ENCODE data around the gene RANBP9. TPM values are rescaled to one million over a fixed set of nuclear protein-coding genes. Genes with fewer than 3 reads are reported as not detected.

RANBP9 gene
- total and polyA plus RNA-seq, 2 of the 13 experiments (the other 11 are each of a cell fraction or from before 2014, with no cell fraction given), result 26.6 to 30.6 TPM

DNA sequence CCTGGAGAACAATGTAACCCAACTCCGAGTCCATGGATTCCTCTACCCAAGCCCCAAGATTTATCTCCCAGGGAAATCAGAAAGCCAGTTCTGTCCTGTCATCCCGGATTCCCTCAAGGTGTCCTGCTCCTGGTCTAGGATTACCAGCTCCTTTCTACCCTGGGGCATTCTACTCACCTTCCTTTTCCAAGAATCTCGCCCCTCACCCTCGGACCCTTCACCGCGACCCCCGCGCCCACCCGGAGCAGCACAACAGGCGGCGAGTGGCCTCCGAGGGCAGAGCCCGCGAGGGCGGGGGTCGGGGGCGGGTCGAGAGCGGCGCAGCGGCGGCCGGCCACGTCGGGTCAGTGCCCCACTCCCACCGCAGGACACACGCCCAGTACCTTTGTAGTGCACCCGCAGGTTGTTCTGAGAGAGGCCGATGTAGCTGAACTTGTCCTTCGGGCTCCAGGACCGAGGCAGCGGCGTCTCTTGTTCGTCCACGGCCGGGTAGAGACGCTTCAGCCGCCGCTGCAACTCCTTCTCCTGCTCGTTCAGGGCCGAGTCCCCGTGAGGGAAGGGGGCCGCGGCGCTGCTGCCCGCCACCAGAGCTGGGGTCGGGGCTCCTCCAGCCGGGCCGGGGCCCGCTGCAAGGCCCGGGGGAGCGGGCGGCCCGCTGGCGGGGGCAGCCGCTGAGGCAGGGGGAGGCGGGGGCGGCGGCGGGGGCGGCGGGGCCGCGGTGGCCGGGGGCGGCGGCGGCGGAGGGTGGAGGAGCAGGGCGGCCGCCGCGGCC is 897 bp downstream of the RANBP9 start (continued):
- TF ChIP-seq, protein P1, sequence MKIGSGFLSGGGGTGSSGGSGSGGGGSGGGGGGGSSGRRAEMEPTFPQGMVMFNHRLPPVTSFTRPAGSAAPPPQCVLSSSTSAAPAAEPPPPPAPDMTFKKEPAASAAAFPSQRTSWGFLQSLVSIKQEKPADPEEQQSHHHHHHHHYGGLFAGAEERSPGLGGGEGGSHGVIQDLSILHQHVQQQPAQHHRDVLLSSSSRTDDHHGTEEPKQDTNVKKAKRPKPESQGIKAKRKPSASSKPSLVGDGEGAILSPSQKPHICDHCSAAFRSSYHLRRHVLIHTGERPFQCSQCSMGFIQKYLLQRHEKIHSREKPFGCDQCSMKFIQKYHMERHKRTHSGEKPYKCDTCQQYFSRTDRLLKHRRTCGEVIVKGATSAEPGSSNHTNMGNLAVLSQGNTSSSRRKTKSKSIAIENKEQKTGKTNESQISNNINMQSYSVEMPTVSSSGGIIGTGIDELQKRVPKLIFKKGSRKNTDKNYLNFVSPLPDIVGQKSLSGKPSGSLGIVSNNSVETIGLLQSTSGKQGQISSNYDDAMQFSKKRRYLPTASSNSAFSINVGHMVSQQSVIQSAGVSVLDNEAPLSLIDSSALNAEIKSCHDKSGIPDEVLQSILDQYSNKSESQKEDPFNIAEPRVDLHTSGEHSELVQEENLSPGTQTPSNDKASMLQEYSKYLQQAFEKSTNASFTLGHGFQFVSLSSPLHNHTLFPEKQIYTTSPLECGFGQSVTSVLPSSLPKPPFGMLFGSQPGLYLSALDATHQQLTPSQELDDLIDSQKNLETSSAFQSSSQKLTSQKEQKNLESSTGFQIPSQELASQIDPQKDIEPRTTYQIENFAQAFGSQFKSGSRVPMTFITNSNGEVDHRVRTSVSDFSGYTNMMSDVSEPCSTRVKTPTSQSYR (CRISPR knock-in tag; IDR thresholded peaks at IDR 0.05; ENCODE audit: borderline replicate concordance), result 0 out of 2 replicates have a peak, but pooled peaks have one; percentile 29
- TF ChIP-seq GPN1 (CRISPR knock-in tag; IDR thresholded peaks at IDR 0.05; ENCODE audit: borderline replicate concordance) (no peak), EED (CRISPR knock-in tag; IDR thresholded peaks at IDR 0.05) (peak; percentile 21; the same call in 1 of the 2 replicates), TARDBP (CRISPR knock-in tag; IDR thresholded peaks at IDR 0.05) (peak; percentile 37; the same call in 1 of the 2 replicates), ZNF501 (CRISPR knock-in tag; IDR thresholded peaks at IDR 0.05) (peak; percentile 78), STAG1 (CRISPR knock-in tag; IDR thresholded peaks at IDR 0.05) (no peak; the same call in 1 of the 2 replicates), SOX6 (IDR thresholded peaks at IDR 0.05) (no peak), SOX6 (CRISPR knock-in tag; IDR thresholded peaks at IDR 0.05) (no peak), ASH2L (IDR thresholded peaks at IDR 0.05; ENCODE audit: insufficient read length, low read depth, low read length) (peak; percentile 82), TAF1 (CRISPR knock-in tag; IDR thresholded peaks at IDR 0.05) (peak; percentile 77)
- TF ChIP-seq, protein P2, sequence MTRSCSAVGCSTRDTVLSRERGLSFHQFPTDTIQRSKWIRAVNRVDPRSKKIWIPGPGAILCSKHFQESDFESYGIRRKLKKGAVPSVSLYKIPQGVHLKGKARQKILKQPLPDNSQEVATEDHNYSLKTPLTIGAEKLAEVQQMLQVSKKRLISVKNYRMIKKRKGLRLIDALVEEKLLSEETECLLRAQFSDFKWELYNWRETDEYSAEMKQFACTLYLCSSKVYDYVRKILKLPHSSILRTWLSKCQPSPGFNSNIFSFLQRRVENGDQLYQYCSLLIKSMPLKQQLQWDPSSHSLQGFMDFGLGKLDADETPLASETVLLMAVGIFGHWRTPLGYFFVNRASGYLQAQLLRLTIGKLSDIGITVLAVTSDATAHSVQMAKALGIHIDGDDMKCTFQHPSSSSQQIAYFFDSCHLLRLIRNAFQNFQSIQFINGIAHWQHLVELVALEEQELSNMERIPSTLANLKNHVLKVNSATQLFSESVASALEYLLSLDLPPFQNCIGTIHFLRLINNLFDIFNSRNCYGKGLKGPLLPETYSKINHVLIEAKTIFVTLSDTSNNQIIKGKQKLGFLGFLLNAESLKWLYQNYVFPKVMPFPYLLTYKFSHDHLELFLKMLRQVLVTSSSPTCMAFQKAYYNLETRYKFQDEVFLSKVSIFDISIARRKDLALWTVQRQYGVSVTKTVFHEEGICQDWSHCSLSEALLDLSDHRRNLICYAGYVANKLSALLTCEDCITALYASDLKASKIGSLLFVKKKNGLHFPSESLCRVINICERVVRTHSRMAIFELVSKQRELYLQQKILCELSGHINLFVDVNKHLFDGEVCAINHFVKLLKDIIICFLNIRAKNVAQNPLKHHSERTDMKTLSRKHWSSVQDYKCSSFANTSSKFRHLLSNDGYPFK (CRISPR knock-in tag; IDR thresholded peaks at IDR 0.05; ENCODE audit: borderline replicate concordance), result no peak
- TF ChIP-seq, protein P3, sequence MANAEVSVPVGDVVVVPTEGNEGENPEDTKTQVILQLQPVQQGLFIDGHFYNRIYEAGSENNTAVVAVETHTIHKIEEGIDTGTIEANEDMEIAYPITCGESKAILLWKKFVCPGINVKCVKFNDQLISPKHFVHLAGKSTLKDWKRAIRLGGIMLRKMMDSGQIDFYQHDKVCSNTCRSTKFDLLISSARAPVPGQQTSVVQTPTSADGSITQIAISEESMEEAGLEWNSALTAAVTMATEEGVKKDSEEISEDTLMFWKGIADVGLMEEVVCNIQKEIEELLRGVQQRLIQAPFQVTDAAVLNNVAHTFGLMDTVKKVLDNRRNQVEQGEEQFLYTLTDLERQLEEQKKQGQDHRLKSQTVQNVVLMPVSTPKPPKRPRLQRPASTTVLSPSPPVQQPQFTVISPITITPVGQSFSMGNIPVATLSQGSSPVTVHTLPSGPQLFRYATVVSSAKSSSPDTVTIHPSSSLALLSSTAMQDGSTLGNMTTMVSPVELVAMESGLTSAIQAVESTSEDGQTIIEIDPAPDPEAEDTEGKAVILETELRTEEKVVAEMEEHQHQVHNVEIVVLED (CRISPR knock-in tag; IDR thresholded peaks at IDR 0.05; ENCODE audit: borderline replicate concordance), result peak; percentile 69
- TF ChIP-seq, protein P4, sequence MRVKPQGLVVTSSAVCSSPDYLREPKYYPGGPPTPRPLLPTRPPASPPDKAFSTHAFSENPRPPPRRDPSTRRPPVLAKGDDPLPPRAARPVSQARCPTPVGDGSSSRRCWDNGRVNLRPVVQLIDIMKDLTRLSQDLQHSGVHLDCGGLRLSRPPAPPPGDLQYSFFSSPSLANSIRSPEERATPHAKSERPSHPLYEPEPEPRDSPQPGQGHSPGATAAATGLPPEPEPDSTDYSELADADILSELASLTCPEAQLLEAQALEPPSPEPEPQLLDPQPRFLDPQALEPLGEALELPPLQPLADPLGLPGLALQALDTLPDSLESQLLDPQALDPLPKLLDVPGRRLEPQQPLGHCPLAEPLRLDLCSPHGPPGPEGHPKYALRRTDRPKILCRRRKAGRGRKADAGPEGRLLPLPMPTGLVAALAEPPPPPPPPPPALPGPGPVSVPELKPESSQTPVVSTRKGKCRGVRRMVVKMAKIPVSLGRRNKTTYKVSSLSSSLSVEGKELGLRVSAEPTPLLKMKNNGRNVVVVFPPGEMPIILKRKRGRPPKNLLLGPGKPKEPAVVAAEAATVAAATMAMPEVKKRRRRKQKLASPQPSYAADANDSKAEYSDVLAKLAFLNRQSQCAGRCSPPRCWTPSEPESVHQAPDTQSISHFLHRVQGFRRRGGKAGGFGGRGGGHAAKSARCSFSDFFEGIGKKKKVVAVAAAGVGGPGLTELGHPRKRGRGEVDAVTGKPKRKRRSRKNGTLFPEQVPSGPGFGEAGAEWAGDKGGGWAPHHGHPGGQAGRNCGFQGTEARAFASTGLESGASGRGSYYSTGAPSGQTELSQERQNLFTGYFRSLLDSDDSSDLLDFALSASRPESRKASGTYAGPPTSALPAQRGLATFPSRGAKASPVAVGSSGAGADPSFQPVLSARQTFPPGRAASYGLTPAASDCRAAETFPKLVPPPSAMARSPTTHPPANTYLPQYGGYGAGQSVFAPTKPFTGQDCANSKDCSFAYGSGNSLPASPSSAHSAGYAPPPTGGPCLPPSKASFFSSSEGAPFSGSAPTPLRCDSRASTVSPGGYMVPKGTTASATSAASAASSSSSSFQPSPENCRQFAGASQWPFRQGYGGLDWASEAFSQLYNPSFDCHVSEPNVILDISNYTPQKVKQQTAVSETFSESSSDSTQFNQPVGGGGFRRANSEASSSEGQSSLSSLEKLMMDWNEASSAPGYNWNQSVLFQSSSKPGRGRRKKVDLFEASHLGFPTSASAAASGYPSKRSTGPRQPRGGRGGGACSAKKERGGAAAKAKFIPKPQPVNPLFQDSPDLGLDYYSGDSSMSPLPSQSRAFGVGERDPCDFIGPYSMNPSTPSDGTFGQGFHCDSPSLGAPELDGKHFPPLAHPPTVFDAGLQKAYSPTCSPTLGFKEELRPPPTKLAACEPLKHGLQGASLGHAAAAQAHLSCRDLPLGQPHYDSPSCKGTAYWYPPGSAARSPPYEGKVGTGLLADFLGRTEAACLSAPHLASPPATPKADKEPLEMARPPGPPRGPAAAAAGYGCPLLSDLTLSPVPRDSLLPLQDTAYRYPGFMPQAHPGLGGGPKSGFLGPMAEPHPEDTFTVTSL (CRISPR knock-in tag; IDR thresholded peaks at IDR 0.05; ENCODE audit: borderline replicate concordance), result no peak
